H9 (cell line): Measurements from ENCODE around the gene SLC25A17. TPM values are rescaled to one million over a fixed set of nuclear protein-coding genes. Genes with fewer than 3 reads are reported as not detected.

ENCODE experiments used
- DNase-seq: peaks from one replicate; pipeline ENCODE4 v3.0.0-alpha.2; 2017
- H2AFZ ChIP-seq: one replicate; pipeline ENCODE4 v1.6.1; 2013; ENCODE audit warnings: mild to moderate bottlenecking, low read length, control low read depth, moderate library complexity
- H2AK5ac ChIP-seq: 2 replicates; pipeline ENCODE4 v1.6.1; 2013; ENCODE audit warnings: low read length, control low read depth, mixed read lengths; ENCODE audit not compliant: insufficient read length
- H2BK120ac ChIP-seq: one replicate; pipeline ENCODE4 v1.6.1; 2013; ENCODE audit warnings: low read depth, mild to moderate bottlenecking, low read length, control low read depth, inconsistent platforms; ENCODE audit not compliant: poor library complexity, severe bottlenecking
- H2BK12ac ChIP-seq: 2 replicates; pipeline ENCODE4 v1.6.1; 2013; ENCODE audit warnings: low read length, control low read depth, mixed read lengths, low read depth; ENCODE audit not compliant: insufficient read length
- H2BK15ac ChIP-seq: 2 replicates; pipeline ENCODE4 v1.6.1; 2013; ENCODE audit warnings: low read depth, low read length, control low read depth
- H2BK20ac ChIP-seq: one replicate; pipeline ENCODE4 v1.6.1; 2013; ENCODE audit warnings: low read depth, mild to moderate bottlenecking, low read length, control low read depth, inconsistent platforms; ENCODE audit not compliant: poor library complexity, severe bottlenecking
- H2BK5ac ChIP-seq: 2 replicates; pipeline ENCODE4 v1.6.1; 2013; ENCODE audit warnings: low read length, control low read depth, mixed read lengths; ENCODE audit not compliant: insufficient read length
- H3K14ac ChIP-seq: 2 replicates; pipeline ENCODE4 v1.6.1; 2013; ENCODE audit warnings: low read length, control low read depth; ENCODE audit not compliant: insufficient read depth
- H3K18ac ChIP-seq: 2 replicates; pipeline ENCODE4 v1.6.1; 2013; ENCODE audit warnings: low read depth, mild to moderate bottlenecking, mixed read lengths, low read length, control low read depth; ENCODE audit not compliant: insufficient read length
- H3K23ac ChIP-seq: 2 replicates; pipeline ENCODE4 v1.6.1; 2013; ENCODE audit warnings: low read length, control low read depth, mixed read lengths, low read depth; ENCODE audit not compliant: insufficient read length
- H3K23me2 ChIP-seq: 2 replicates; pipeline ENCODE4 v1.6.1; 2013; ENCODE audit warnings: low read depth, mild to moderate bottlenecking, mixed read lengths, low read length, control low read depth; ENCODE audit not compliant: insufficient read length, poor library complexity, severe bottlenecking
- H3K27ac ChIP-seq: 2 replicates; pipeline ENCODE4 v1.5.1; 2013; ENCODE audit warnings: low read length, control low read depth, mixed read lengths, low read depth; ENCODE audit not compliant: insufficient read length
- H3K27me3 ChIP-seq: 2 replicates; pipeline ENCODE4 v1.6.1; 2013; ENCODE audit warnings: low read length, control low read depth, inconsistent platforms; ENCODE audit not compliant: insufficient read depth
- H3K4ac ChIP-seq: 2 replicates; pipeline ENCODE4 v1.6.1; 2013; ENCODE audit warnings: low read depth, mild to moderate bottlenecking, control low read depth, inconsistent platforms, low read length, moderate library complexity
- H3K4me1 ChIP-seq: 2 replicates; pipeline ENCODE4 v1.6.1; 2013; ENCODE audit warnings: low read length, control low read depth, inconsistent platforms; ENCODE audit not compliant: insufficient read depth
- H3K4me2 ChIP-seq: 2 replicates; pipeline ENCODE4 v1.6.1; 2013; ENCODE audit warnings: low read length, control low read depth, mixed read lengths; ENCODE audit not compliant: insufficient read length, insufficient read depth
- H3K56ac ChIP-seq: 2 replicates; pipeline ENCODE4 v1.6.1; 2013; ENCODE audit warnings: low read depth, mild to moderate bottlenecking, mixed read lengths, low read length, control low read depth; ENCODE audit not compliant: insufficient read length
- H3K79me1 ChIP-seq: 2 replicates; pipeline ENCODE4 v1.6.1; 2013; ENCODE audit warnings: low read depth, mild to moderate bottlenecking, moderate library complexity, low read length, control low read depth, inconsistent platforms; ENCODE audit not compliant: insufficient read depth, poor library complexity, severe bottlenecking
- H3K79me2 ChIP-seq: 2 replicates; pipeline ENCODE4 v1.6.1; 2013; ENCODE audit warnings: low read length, control low read depth, inconsistent platforms; ENCODE audit not compliant: insufficient read depth
- H3K9ac ChIP-seq: 2 replicates; pipeline ENCODE4 v1.6.1; 2013; ENCODE audit warnings: low read length, control low read depth, mixed read lengths; ENCODE audit not compliant: insufficient read length; ENCODE audit errors: extremely low read depth
- H3K9me3 ChIP-seq: one replicate; pipeline ENCODE4 v1.6.1; 2013; ENCODE audit warnings: low read depth, low read length, inconsistent platforms; ENCODE audit not compliant: control insufficient read depth
- H3T11ph ChIP-seq: one replicate; pipeline ENCODE4 v1.6.1; 2013; ENCODE audit warnings: mild to moderate bottlenecking, low read length, control low read depth, inconsistent platforms
- H4K20me1 ChIP-seq: one replicate; pipeline ENCODE4 v1.6.1; 2013; ENCODE audit not compliant: control insufficient read depth, insufficient read length, insufficient read depth
- H4K5ac ChIP-seq: 2 replicates; pipeline ENCODE4 v1.6.1; 2013; ENCODE audit warnings: low read depth, mild to moderate bottlenecking, mixed read lengths, low read length, control low read depth; ENCODE audit not compliant: insufficient read length
- H4K8ac ChIP-seq: replicated peaks from 2 replicates; pipeline ENCODE4 v1.6.1; 2013; ENCODE audit warnings: low read length, control low read depth, mixed read lengths, low read depth; ENCODE audit not compliant: insufficient read length
- H4K91ac ChIP-seq: 2 replicates; pipeline ENCODE4 v1.6.1; 2013; ENCODE audit warnings: low read depth, mild to moderate bottlenecking, moderate library complexity, mixed read lengths, low read length, control low read depth; ENCODE audit not compliant: insufficient read length
- H3K27ac Mint-ChIP-seq, 3 experiments: 2 replicates in 2 of 3; 3 replicates in 1 of 3; pipeline ENCODE4 v1.8.0; 2020 to 2021; ENCODE audit warnings: mixed read lengths in 3 of 3, mild to moderate bottlenecking in 1 of 3, moderate library complexity in 1 of 3
- H3K27me3 Mint-ChIP-seq: 2 replicates; pipeline ENCODE4 v1.8.0; 2021; ENCODE audit warnings: low read depth, mild to moderate bottlenecking, moderate library complexity, mixed read lengths
- H3K36me3 Mint-ChIP-seq, 3 experiments: 2 replicates in 2 of 3; 3 replicates in 1 of 3; pipeline ENCODE4 v1.8.0; 2020 to 2021; ENCODE audit warnings: low read depth in 3 of 3, mixed read lengths in 3 of 3; ENCODE audit not compliant: insufficient read depth in 1 of 3
- H3K4me1 Mint-ChIP-seq, 2 experiments: 2 replicates each; pipeline ENCODE4 v1.8.0; 2020; ENCODE audit warnings: mixed read lengths in 2 of 2
- H3K4me3 Mint-ChIP-seq, 2 experiments: 2 replicates in 1 of 2; 3 replicates in 1 of 2; pipeline ENCODE4 v1.8.0; 2020 to 2021; ENCODE audit warnings: mild to moderate bottlenecking in 2 of 2, mixed read lengths in 2 of 2, moderate library complexity in 1 of 2
- H3K9me3 Mint-ChIP-seq, 2 experiments: 2 replicates in 1 of 2; 3 replicates in 1 of 2; pipeline ENCODE4 v1.8.0; 2020; ENCODE audit warnings: mild to moderate bottlenecking in 2 of 2, mixed read lengths in 2 of 2, moderate library complexity in 1 of 2
- CTCF ChIP-seq: fragments of 200-600 bp; sonication (generic); conservative IDR thresholded peaks from 3 replicates; pipeline ENCODE4 v1.8.0; 2021; ENCODE audit warnings: antibody characterized with exemption, mild to moderate bottlenecking
- WGBS: extraction: QIAGEN DNeasy Blood & Tissue Kit; methylation state at CpG from one replicate; pipeline ENCODE4 v1.1.7; 2013; ENCODE audit warnings: missing lambda C conversion rate, low lambda C conversion rate, mixed read lengths; ENCODE audit not compliant: insufficient read length; ENCODE audit errors: extremely low coverage; 5-methylcytosine and 5-hydroxymethylcytosine counted together
- total RNA-seq: library from RNA; stranded (reverse); gene quantifications from 2 replicates; pipeline ENCODE4 v1.2.1, GENCODE V29; 2021

Gene SLC25A17
- total RNA-seq, 1 experiment from 2014 or later, result 26.5 TPM

- Mint-ChIP-seq H3K4me1 (no peaks in the 10 kb centered on the region), H3K9me3 (no peaks in the 10 kb centered on the region), H3K27ac (no peak overlapping the region), H3K36me3 (peaks cover 38 to 86% (median 76%) of the 10 kb centered on the region in 3 experiments; a peak in 6 of 7 replicates), H3K27me3 (no peaks in the 10 kb centered on the region), H3K4me3 (no peak overlapping the region)
- no peaks in the 10 kb centered on the region for H3K4me1 ChIP-seq
- H3K79me1 ChIP-seq, result peaks cover 2% of the 10 kb centered on the region
- no peak overlapping the region for H3K4ac ChIP-seq
- no peak overlapping the region for H3K4me2 ChIP-seq
- TF ChIP-seq CTCF, result no peak
- no peak overlapping the region for H2AFZ ChIP-seq
- H4K91ac ChIP-seq, result no peak overlapping the region
- H3K9me3 ChIP-seq, result no peaks in the 10 kb centered on the region
- peaks cover 2% of the 10 kb centered on the region; the same call in 1 of the 2 replicates for H3K79me2 ChIP-seq
- no peak for DNase-seq
- H2BK12ac ChIP-seq, result no peak overlapping the region
- H3K27me3 ChIP-seq, result no peaks in the 10 kb centered on the region
- no peak overlapping the region for H3K9ac ChIP-seq
- no peak overlapping the region for H3K23ac ChIP-seq
- H3K14ac ChIP-seq, result no peak overlapping the region
- H2BK15ac ChIP-seq, result no peak overlapping the region
- H3T11ph ChIP-seq, result no peak overlapping the region
- no peak overlapping the region for H2BK120ac ChIP-seq
- no peak overlapping the region for H3K56ac ChIP-seq
- WGBS, result no CpG with 5 or more reads among the region's 3 CpGs
- no peaks in the 10 kb centered on the region for H4K20me1 ChIP-seq
- H3K23me2 ChIP-seq, result no peaks in the 10 kb centered on the region
- no peak overlapping the region for H3K27ac ChIP-seq
- no peak overlapping the region for H2BK20ac ChIP-seq
- no peak overlapping the region for H4K5ac ChIP-seq
- no peak overlapping the region for H4K8ac ChIP-seq
- no peak overlapping the region for H2BK5ac ChIP-seq
- no peak overlapping the region for H3K18ac ChIP-seq
- no peak overlapping the region for H2AK5ac ChIP-seq
Observed at GRCh38 chr22:40834619-40835018, 15.5 kb upstream of the SLC25A17 start.
